ENCODE data around the gene PPP2R3B. TPM values are rescaled to one million over a fixed set of nuclear protein-coding genes. Genes with fewer than 3 reads are reported as not detected.
A peak's percentile ranks its signal among the peaks of the same experiment; 100 is the strongest.
"Not testable (repeated sequence)": the region's sequence is repeated elsewhere in the genome, so short reads cannot be mapped to it uniquely, and the experiment has no call there.

PPP2R3B gene
- total RNA-seq, 2 experiments from 2014 or later, result 12.1 to 14.0 TPM

GRCh38 chrX:331151-331824, 55.4 kb downstream of the PPP2R3B start:
- Mint-ChIP-seq H3K36me3 (ENCODE audit: low read depth) (peaks cover 2% of the 10 kb centered on the region), H3K27me3 (no peaks in the 10 kb centered on the region), H3K4me1 (ENCODE audit: low read depth) (no peaks in the 10 kb centered on the region), H3K27ac (no peak overlapping the region), H3K9me3 (no peaks in the 10 kb centered on the region), H3K4me3 (peak overlapping the region; percentile 34)
- intact Hi-C loops (cut with DNase I, micrococcal nuclease), result no loop called here
- POLR2A ChIA-PET, result no interaction called here
- ATAC-seq (ENCODE audit: poor library complexity) (peak; percentile 66), DNase-seq (peak in 4 of 14 experiments; percentile 1 to 39 (median 32))
- H3K36me3 ChIP-seq (ENCODE audit: insufficient read depth, low read length), result no peaks in the 10 kb centered on the region
- H3K4me1 ChIP-seq (ENCODE audit: insufficient read depth, low read length), result peaks cover 17% of the 10 kb centered on the region
- H3K9me3 ChIP-seq (ENCODE audit: control insufficient read depth in 1 of 2, insufficient read depth in 1 of 2, low read length in 2 of 2), result peaks cover 0 to 19% of the 10 kb centered on the region in 2 experiments
- H3K27ac ChIP-seq (ENCODE audit: low read depth in 1 of 2, low read length in 2 of 2), result no peak overlapping the region
- no peak for TF ChIP-seq CTCF (IDR thresholded peaks at IDR 0.05)
- H3K4me3 ChIP-seq (ENCODE audit: low read length), result peak overlapping the region; percentile 35
- H3K27me3 ChIP-seq (ENCODE audit: control insufficient read depth in 1 of 2, insufficient read depth in 2 of 2, low read length in 2 of 2), result peaks cover 10 to 22% of the 10 kb centered on the region in 2 experiments
- CTCF ChIA-PET, result no interaction called here

GRCh38 chrX:330726-331150, 56.0 kb downstream of the PPP2R3B start:
- Mint-ChIP-seq H3K27me3 (no peaks in the 10 kb centered on the region), H3K4me1 (ENCODE audit: low read depth) (no peaks in the 10 kb centered on the region), H3K27ac (no peak overlapping the region), H3K9me3 (no peaks in the 10 kb centered on the region), H3K36me3 (ENCODE audit: low read depth) (no peaks in the 10 kb centered on the region), H3K4me3 (no peak overlapping the region)
- H3K36me3 ChIP-seq (ENCODE audit: insufficient read depth, low read length), result no peaks in the 10 kb centered on the region
- H3K27me3 ChIP-seq (ENCODE audit: control insufficient read depth in 1 of 2, insufficient read depth in 2 of 2, low read length in 2 of 2), result peaks cover 10 to 22% of the 10 kb centered on the region in 2 experiments
- H3K4me3 ChIP-seq (ENCODE audit: low read length), result peak overlapping the region; percentile 35
- DNase-seq (no peak), ATAC-seq (ENCODE audit: poor library complexity) (no peak)
- H3K9me3 ChIP-seq (ENCODE audit: control insufficient read depth in 1 of 2, insufficient read depth in 1 of 2, low read length in 2 of 2), result peaks cover 0 to 19% of the 10 kb centered on the region in 2 experiments
- no peak for TF ChIP-seq CTCF (IDR thresholded peaks at IDR 0.05)
- peaks cover 17% of the 10 kb centered on the region for H3K4me1 ChIP-seq (ENCODE audit: insufficient read depth, low read length)
- H3K27ac ChIP-seq (ENCODE audit: low read depth in 1 of 2, low read length in 2 of 2), result no peak overlapping the region
- POLR2A ChIA-PET, result no interaction called here
- intact Hi-C loops (cut with DNase I, micrococcal nuclease), result no loop called here
- CTCF ChIA-PET, result no interaction called here

GRCh38 chrX:330141-330725, 56.5 kb downstream of the PPP2R3B start:
- Histone ChIP-seq H3K9me3 (ENCODE audit: control insufficient read depth in 1 of 2, insufficient read depth in 1 of 2, low read length in 2 of 2) (peaks cover 0 to 19% of the 10 kb centered on the region in 2 experiments), H3K27me3 (ENCODE audit: control insufficient read depth in 1 of 2, insufficient read depth in 2 of 2, low read length in 2 of 2) (peaks cover 10 to 22% of the 10 kb centered on the region in 2 experiments), H3K4me1 (ENCODE audit: insufficient read depth, low read length) (peaks cover 17% of the 10 kb centered on the region)
- H3K4me1 Mint-ChIP-seq (ENCODE audit: low read depth); H3K36me3 Mint-ChIP-seq (ENCODE audit: low read depth); intact Hi-C loops (cut with DNase I, micrococcal nuclease); CTCF ChIA-PET; H3K4me3 Mint-ChIP-seq; H3K9me3 Mint-ChIP-seq; POLR2A ChIA-PET; H3K27ac Mint-ChIP-seq; H3K27ac ChIP-seq (ENCODE audit: low read depth in 1 of 2, low read length in 2 of 2); ATAC-seq (ENCODE audit: poor library complexity); H3K4me3 ChIP-seq (ENCODE audit: low read length); H3K27me3 Mint-ChIP-seq; H3K36me3 ChIP-seq (ENCODE audit: insufficient read depth, low read length); DNase-seq: not testable (repeated sequence)
